Nephron progenitor cell (in vitro differentiated cells): Measurements from ENCODE around the gene AADAT.

ENCODE experiments used
- DNase-seq: peaks from one replicate; pipeline ENCODE4 v3.0.0; 2021
- H3K27ac Mint-ChIP-seq: 2 replicates; pipeline ENCODE4 v1.8.0; 2021; ENCODE audit warnings: mild to moderate bottlenecking, moderate library complexity, mixed read lengths
- H3K27me3 Mint-ChIP-seq: 2 replicates; pipeline ENCODE4 v1.8.0; 2021; ENCODE audit warnings: mild to moderate bottlenecking, low read depth, mixed read lengths; ENCODE audit not compliant: poor library complexity
- H3K36me3 Mint-ChIP-seq: 2 replicates; pipeline ENCODE4 v1.8.0; 2021; ENCODE audit warnings: low read depth, mixed read lengths
- H3K4me1 Mint-ChIP-seq: 2 replicates; pipeline ENCODE4 v1.8.0; 2021; ENCODE audit warnings: mixed read lengths
- H3K4me3 Mint-ChIP-seq: 2 replicates; pipeline ENCODE4 v1.8.0; 2021; ENCODE audit warnings: mild to moderate bottlenecking, moderate library complexity, mixed read lengths
- H3K9me3 Mint-ChIP-seq: 2 replicates; pipeline ENCODE4 v1.8.0; 2021; ENCODE audit warnings: mild to moderate bottlenecking, moderate library complexity, mixed read lengths
- TF ChIP-seq, protein P1 (sequence below): fragments of 200-600 bp; sonication (generic); IDR thresholded peaks from 2 replicates; pipeline ENCODE4 v1.5.0; 2021; ENCODE audit warnings: antibody characterized with exemption

AADAT gene

DNA sequence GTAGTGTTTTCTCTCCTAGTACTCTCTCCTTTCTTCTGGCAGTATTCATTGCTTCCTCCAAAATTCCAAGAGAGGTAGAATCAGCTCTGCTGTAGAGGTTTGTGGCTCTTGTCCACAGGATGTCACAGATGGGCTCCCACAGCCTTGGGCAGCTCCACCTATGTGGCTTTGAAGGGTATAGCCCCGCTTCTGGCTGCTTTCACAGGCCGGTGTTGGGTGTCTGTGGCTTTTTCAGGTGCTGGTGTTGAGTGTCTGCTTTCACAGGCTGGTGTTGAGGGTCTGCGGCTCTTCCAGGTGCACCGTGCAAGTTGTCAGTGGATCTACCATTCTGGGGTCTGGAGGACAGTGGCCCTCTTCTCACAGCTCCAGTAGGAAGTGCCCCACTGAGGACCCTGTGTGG lies 7.9 kb upstream of the AADAT start:
- Mint-ChIP-seq H3K36me3 (no peaks in the 10 kb centered on the region), H3K4me3 (no peak overlapping the region), H3K27me3 (peaks cover 2% of the 10 kb centered on the region), H3K9me3 (peaks cover 15% of the 10 kb centered on the region), H3K4me1 (peaks cover 16% of the 10 kb centered on the region), H3K27ac (no peak overlapping the region)
- TF ChIP-seq, protein P1, sequence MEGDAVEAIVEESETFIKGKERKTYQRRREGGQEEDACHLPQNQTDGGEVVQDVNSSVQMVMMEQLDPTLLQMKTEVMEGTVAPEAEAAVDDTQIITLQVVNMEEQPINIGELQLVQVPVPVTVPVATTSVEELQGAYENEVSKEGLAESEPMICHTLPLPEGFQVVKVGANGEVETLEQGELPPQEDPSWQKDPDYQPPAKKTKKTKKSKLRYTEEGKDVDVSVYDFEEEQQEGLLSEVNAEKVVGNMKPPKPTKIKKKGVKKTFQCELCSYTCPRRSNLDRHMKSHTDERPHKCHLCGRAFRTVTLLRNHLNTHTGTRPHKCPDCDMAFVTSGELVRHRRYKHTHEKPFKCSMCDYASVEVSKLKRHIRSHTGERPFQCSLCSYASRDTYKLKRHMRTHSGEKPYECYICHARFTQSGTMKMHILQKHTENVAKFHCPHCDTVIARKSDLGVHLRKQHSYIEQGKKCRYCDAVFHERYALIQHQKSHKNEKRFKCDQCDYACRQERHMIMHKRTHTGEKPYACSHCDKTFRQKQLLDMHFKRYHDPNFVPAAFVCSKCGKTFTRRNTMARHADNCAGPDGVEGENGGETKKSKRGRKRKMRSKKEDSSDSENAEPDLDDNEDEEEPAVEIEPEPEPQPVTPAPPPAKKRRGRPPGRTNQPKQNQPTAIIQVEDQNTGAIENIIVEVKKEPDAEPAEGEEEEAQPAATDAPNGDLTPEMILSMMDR = no peak
- DNase-seq = no peak

DNA sequence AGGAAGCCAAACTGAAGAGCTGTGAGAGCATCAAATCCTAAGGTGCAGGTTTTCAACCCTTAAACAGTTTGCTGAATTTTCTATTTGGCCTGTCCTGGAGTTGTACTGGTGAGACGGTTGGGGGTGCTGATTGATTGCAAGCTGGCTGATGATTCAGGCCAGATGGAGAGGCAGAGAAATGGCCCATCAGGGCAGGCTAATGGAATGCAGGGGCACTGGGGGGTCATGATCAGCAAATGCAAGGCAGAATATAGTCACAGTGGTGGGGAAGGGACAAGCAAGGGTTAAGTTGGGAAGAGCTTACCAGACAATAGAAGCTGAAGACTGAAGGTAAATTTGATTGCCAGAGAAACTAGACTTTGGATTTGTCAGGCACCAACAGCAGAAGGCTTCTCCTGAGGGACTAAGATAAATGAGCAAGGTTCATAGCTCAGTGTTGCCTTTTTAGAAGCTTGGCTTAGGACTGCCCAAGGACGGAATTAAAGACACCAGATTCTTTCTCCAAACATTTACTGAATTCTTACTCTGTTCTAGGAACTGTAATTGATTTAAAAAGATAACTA lies 4.3 kb upstream of the AADAT start:
- TF ChIP-seq, protein P1 = no peak
- peak; percentile 20 for DNase-seq
- H3K27me3 Mint-ChIP-seq = peaks cover 2% of the 10 kb centered on the region
- H3K27ac Mint-ChIP-seq = peak overlapping the region; percentile 19
- no peaks in the 10 kb centered on the region for H3K36me3 Mint-ChIP-seq
- peaks cover 37% of the 10 kb centered on the region for H3K4me1 Mint-ChIP-seq
- peaks cover 11% of the 10 kb centered on the region for H3K9me3 Mint-ChIP-seq
- H3K4me3 Mint-ChIP-seq = no peak overlapping the region

DNA sequence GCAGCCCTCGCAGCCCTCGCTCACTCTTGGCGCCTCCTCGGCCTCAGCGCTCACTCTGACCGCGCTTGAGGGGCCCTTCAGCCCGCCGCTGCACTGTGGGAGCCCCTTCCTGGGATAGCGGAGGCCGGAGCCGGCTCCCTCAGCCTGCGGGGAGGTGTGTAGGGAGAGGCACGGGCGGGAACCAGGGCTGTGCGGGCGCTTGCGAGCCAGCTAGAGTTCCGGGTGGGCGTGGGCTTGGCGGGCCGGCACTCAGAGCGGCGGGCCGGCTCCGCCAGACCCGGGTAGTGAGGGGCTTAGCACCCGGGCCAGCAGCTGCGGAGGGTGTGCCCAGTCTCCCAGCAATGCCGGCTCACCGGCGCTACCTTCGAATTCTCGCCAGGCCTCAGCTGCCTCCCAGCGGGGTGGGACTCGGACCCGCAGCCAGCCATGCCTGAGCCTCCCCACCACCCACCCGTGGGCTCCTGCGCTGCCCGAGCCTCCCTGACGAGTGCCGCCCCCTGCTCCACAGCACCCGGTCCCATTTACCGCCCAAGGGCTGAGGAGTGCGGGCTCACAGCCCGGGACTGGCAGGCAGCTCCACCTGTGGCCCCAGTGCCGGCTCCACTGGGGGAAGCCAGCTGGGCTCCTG lies 1.4 kb upstream of the AADAT start:
- Mint-ChIP-seq H3K27ac (no peak overlapping the region), H3K36me3 (peaks cover 22% of the 10 kb centered on the region), H3K27me3 (no peaks in the 10 kb centered on the region), H3K4me1 (peaks cover 51% of the 10 kb centered on the region), H3K9me3 (no peaks in the 10 kb centered on the region), H3K4me3 (peak overlapping the region; percentile 95)
- TF ChIP-seq, protein P1 = no peak
- peak; percentile 20 for DNase-seq

DNA sequence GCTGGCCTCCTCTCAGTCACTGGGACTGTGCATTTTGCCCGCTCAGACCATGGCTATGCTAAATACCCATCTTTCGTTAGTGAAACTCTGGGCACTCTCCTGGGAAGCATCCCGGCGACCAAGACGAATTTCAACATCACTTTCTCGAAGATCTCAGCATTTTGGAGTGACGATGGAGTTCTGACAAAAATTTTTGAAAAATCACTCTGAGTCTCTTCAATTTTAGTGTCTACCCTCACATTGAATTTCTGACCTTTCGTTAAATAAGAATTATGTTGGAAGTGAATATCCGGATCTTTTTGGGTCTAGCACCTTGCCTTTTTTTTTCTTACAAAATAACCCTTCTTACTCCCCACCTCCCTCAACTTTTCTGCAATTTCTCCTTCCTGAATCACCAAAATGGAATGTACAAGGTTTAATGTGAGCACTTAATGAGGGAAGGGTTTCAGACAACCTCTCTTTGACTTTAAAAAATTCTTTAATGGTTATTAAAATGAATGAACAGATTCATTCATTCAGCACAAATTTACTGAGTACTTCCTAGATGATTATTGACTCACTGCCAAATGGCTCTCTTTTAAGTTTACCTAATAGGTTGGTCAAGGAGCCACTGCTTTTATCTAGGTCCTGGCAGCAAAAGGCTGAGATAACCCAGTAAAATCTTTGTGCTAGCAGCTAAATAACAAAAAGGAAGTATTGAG lies 746 bp upstream of the AADAT start:
- Mint-ChIP-seq H3K4me1 (peaks cover 51% of the 10 kb centered on the region), H3K27me3 (no peaks in the 10 kb centered on the region), H3K9me3 (no peaks in the 10 kb centered on the region), H3K36me3 (peaks cover 28% of the 10 kb centered on the region), H3K4me3 (peak overlapping the region; percentile 95), H3K27ac (no peak overlapping the region)
- TF ChIP-seq, protein P1 = no peak
- no peak for DNase-seq

DNA sequence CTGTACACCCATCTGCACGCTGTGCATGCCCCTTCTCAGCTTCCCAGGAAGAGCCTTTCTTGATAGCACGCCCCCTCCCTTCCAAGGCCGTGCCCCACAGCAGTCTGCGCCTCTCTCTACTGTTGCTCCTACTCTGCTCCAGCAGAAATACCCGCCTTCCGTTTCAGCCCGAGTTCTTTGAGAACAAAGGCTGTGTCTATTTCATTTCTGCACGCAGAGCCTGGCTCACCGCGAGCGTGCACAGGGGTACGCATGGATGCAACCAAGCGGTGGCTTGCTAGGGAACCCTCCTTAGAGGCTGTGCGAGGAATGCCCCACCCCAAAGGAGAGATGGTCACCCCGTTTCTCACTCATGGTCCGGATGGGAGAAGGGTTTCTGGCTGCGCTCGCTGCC lies 485 bp downstream of the AADAT start:
- peaks cover 40% of the 10 kb centered on the region for H3K36me3 Mint-ChIP-seq
- H3K27ac Mint-ChIP-seq = peak overlapping the region; percentile 94
- peak; percentile 44 for DNase-seq
- no peaks in the 10 kb centered on the region for H3K27me3 Mint-ChIP-seq
- peaks cover 48% of the 10 kb centered on the region for H3K4me1 Mint-ChIP-seq
- peak overlapping the region; percentile 95 for H3K4me3 Mint-ChIP-seq
- TF ChIP-seq, protein P1 = no peak
- peaks cover 4% of the 10 kb centered on the region for H3K9me3 Mint-ChIP-seq
